Stimulated activated CD4-positive, alpha-beta T cell treated with anti-CD3 and anti-CD28 coated beads, Interleukin-4, amount 100 ng/mL, for 4 hours (primary cell): ENCODE results near the gene MYO15B.
"Not testable (repeated sequence)": the region's sequence is repeated elsewhere in the genome, so short reads cannot be mapped to it uniquely, and the experiment has no call there.

Experiments used
- DNase-seq, 2 experiments: peaks; one replicate each; pipeline ENCODE4 v3.0.0-alpha.2; 2020

Gene MYO15B

DNA sequence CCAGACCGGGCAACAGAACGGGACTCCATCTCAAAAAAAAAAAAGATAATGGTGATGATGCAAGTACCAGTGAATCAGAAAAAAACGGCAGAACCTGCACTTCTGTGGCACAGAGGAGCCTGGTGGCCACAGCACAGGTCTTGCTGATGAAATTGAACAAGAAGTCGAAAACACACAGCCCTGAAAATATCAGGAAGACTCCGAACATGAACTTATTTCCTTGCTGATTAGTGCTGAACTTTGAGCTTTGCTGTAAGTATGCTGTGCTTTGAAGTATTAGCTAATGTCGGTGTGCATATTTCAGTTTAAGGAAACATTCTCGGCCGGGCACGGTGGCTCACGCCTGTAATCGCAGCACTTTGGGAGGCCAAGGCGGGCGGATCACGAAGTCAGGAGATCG is 10.9 kb upstream of the MYO15B start:
- no peak for DNase-seq

DNA sequence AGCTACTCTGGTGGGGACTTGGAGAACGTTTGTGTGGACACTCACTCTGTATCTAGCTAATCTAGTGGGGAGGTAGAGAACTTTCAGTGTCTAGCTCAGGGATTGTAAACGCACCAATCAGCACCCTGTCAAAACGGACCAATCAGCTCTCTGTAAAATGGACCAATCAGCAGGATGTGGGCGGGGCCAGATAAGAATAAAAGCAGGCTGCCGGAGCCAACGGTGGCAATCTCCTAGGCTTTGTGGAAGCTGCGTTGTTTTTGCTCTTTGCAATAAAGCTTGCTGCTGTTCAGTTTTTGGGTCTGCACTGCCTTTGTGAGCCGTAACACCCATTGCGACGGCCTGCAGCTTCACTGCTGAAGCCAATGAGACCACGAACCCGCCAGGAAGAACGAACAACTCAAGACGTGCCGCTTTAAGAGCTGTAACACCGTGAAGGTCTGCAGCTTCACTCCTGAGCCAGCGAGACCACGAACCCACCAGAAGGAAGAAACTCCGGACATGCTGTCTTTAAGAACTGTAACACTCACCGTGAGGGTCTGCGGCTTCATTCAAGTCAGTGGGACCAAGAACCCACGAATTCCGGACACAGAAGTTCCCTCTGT is 6.4 kb upstream of the MYO15B start:
- DNase-seq, result peak; percentile 33 to 45

DNA sequence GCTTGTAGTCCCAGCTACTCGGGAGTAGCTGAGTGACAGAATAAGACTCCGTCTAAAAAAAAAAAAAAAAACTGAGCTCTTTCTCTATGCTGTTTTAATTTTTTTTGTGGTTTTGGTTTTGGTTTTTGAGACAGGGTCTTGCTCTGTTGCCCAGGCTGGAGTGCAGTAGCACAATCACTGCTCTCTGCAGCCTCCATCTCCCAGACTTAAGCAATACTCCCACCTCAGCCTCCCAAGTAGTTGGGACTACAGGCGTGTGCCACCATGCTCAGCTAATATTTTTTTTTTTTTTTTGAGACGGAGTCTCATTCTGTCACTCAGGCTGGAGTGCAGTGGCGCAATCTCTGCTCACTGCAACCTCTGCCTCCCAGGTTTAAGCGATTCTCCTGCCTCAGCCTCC is 4.4 kb upstream of the MYO15B start:
- DNase-seq, result not testable (repeated sequence)

DNA sequence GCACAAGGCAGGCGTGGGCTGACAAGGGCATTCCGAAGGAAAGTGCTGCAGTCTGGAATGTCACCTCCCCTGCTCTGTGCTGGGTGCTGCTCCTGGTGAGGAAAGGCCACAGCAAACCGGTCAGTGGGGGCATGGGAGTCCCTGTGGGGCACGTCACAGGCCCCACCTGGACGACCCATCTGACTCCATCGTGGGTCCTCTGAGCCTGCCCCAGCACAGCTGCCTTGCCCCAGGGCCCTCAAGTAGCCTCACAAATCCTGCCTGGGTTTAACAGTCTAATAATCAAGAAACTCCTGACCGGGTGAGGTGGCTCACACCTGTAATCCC is 2.8 kb upstream of the MYO15B start:
- DNase-seq, result no peak

DNA sequence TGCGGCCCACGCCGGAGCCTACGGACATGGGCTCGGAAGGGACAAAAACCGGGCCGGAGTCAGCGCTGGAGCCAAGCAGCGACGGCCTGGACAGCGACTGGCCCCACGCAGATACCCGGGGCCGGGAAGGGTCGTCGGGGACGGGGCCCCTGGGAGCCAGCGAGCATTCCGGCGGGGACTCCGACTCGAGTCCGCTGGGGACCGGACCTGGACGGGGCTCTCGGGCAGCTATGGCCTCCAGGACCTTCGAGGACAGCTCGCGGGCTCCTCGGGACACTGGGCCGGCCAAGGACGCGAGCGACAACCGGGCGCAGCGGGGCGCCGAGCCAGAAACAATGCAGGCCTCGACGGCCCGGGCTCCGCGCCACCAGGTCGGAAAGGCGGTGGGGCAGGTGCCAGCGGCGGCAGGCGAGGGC is 1.0 kb downstream of the MYO15B start:
- DNase-seq, result no peak

DNA sequence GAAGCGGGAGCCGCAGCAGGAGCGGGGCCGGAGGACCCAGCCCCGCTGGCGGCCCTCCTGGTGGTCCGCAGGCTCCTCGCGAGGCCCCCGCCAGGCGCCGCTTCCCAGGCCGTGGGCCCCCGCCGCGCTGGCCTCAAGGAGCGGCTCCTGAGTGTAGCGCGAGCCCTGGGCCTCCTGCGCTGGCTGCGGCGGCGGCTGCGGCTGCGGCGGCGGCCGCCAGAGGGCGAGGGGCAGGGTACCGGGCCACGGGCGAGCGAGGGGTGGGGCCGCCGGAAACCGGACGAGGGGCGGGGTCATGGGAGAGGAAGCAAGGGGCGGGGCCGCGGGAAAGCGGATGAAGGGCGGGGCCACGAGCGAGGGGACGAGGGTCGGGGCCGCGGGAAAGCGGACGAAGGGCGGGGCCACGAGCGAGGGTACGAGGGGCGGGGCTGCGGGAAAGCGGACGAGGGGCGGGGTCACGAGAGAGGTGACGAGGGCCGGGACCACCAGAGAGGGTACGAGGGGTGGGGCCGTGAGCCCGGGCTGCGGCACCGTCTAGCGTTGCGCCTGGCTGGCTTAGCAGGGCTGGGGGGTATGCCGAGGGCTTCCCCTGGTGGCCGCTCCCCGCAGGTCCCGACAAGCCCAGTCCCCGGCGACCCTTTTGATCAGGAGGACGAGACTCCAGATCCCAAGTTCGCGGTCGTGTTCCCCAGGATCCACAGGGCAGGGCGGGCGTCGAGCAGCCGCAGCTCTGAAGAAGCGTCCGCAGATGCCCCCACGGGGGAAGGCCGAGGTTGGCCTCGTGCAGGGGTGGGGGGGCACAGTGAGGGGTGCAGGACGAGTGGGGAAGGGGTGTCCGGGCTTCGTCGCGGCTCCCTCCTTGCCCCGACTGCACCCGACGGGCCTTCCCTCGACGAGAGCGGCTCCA is 1.7 kb downstream of the MYO15B start:
- DNase-seq, result peak; percentile 93 to 99

DNA sequence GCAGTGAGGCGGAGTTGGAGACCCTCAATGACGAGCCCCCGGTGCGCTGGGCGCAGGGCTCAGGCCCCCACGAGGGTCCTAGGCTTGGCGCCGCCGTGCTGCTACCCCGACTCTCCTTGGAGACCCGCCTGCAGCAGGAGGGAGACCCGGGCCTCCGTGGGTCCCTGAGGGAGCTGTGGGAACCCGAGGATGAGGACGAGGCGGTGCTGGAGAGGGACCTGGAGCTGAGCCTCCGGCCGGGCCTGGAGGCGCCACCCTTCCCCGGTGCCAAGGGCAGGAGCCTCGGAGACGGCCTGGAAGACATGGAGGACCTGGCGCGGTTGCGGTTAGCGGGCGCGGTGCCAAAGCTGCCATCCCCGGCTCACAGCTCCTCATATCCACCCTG is 2.3 kb downstream of the MYO15B start:
- DNase-seq, result no peak

DNA sequence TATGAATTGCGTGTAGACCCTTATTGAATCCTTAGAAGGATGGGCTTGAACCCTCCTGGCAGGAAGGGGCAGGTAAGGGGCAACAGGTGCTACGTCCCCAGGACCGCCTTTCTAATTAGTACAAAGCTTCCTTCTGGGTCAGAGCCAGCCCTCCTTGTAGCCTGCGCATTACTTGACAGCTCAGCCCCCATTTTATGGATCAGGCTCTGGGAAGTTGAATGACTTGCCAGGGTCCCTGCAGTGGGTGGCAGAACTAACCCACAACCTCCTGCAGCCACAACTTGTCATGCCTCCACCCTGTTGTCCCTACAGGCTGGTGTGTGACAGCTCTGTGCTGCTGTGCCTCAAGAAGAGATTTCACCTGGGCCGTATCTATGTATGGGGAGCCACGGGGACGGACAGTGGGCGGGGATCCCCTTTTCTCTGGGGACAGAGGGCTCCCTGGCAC is 2.7 kb downstream of the MYO15B start:
- no peak for DNase-seq

DNA sequence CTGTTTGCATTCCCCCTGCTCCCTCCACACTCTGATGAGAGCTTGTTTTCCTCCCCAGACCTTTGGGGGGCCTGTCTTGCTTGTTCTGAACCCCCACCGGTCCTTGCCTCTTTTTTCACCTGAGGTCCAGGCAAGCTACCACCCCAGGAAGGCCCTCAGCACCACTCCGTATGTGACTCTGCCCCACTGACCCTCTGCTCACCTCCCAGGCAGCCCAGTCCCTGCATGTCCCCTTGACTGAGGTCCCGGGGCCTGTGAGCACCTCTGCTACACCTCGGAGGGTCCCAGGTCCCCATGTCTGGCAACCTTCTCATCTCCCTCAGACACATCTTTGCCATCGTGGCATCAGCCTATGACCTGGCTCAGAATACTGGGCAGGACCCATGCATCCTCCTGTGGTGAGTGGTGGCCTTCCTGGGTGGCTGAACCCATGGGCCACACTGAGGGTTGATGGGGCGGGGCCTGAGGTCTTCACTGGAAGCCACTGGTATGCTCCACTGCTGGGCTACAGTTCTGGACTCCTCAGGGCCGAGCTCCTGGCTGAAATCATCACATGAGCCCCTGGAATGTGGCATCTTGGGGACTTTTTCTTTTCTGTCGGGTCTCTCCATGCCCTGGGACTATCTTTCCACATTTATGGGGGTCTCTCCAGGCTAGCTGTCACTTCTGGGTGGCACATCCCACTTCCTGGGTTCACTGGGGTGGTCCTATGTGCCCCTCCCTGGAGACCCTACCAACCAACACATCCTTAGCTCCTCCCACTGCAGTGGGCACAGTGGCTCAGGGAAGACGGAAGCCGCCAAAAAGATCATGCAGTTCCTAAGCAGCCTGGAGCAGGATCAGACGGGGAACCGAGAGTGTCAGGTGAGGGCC is 3.5 kb downstream of the MYO15B start:
- no peak for DNase-seq

DNA sequence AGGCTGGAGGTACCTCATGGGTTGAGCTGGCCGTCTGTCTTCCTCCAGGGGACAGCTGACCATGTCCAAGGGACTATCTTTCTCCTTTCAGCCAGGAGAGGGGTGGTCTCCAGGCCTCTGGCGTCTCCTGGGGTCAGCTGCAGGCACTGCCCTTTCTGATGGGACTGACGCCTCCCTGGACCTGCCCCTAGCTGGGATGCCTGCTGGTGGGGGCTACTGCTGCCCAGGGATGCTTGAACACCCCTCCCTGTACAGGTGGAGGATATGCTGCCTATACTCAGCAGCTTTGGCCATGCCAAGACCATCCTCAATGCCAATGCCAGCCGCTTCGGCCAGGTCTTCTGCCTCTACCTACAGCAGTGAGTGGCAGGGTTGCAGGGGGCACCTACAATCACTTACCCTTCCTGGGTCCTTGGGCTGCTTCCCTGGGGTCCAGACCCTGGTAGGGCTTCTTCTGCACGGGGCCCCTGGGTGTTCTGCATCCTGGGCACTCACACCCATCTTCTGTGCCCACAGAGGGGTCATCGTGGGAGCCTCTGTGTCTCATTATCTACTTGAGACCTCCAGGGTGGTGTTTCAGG is 4.2 kb downstream of the MYO15B start:
- DNase-seq, result no peak

DNA sequence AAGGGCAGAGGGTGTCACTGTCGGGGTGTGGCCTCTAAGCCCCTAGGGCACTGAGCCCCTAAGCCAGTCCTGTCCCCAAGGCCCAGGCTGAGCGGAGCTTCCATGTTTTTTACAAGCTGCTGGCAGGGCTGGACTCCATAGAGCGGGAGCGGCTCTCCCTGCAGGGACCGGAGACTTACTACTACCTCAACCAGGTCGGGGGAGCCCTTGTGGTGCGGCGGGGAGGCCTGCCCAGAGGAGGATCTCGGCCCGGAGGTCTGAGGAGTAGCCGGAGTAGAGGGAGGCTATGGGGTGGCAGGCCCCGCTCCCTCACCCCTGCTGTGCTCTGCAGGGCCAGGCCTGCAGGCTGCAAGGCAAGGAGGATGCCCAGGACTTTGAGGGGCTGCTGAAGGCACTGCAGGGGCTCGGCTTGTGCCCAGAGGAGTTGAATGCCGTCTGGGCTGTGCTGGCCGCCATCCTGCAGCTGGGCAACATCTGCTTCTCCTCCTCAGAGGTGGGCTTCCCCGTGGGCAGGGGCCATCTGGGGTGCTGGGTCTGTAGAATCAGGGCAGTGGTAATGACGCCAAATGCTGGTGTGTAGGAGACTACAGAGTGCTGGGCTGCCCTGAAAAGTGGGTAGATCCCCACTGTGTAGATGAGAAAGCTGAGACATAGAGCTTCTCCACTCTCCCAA is 4.9 kb downstream of the MYO15B start:
- no peak for DNase-seq

DNA sequence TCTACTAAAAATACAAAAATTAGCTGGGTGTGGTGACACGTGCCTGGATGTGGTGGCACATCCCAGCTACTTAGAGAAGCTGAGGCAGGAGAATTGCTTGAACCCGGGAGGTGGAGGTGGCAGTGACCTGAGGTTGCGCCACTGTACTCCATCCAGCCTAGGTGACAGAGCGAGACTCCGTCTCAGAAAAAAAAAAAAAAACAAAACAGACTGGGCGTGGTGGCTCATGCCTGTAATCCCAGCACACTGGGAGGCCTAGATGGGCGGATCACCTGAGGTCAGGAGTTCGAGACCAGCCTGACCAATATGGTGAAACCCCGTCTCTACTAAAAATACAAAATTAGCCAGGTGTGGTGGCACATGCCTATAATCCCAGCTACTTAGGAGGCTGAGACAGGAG is 5.8 kb downstream of the MYO15B start:
- not testable (repeated sequence) for DNase-seq

DNA sequence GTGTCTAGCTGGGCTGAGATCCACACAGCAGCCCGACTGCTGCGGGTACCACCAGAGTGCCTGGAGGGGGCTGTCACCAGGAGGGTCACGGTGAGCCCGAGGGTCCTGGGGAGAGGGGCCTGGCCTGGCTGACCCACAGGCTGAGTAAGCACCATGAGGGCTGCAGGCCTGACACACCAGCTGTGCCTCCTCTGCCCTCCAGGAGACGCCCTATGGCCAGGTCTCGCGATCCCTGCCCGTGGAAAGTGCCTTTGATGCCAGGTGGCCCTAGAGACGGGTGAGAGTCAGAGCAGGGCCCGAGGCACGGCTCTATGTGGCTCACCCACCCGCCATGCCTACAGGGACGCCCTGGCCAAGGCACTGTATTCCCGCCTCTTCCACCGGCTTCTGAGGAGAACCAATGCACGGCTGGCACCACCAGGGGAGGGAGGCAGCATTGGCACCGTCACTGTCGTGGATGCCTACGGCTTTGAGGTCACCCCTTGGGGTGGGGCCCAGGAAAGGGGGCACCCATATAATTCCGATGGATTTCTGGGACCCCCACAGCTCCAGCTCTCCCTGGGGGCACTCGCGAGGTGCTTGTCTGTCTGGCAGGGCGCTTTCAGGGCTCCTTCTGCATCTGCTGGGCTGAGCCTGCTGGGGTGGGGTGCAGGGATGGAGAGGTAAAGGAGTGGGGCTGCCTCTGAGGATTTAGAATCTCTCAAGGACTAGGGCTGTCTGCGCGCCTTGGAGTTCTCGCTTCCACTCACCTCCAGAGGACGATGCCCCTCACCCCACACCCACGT is 7.1 kb downstream of the MYO15B start:
- DNase-seq, result no peak

DNA sequence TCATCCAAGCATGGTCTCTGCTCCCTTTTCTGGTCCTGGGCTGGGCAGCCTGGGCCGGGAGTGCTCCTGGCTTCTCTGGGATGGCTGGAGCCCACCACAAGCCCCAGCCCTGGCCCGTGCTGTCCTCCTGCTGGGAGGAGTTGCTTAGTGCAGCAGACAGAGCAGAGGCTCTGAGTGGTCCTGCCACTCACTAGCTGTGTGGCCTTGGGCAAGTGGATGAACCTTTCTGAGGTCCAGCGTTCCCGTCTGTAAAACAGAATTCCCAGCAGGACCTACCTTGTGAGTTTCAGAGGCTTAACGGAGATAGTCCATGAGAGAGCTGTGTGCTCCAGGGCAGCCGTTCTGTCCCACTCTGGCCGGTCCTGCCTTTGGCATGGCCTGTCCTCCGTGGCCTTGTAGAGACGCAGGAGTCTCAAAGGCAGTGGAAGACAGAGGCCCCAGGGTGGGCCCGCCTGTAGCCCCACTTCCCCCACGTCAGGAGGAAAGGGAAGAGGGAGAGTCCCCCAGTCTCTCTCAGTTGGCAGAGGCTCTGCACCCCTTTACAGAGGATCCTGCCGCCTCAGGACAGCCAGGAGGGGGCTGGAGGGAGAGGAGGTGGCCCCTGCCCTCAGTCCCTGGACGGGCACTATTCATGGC is 7.8 kb downstream of the MYO15B start:
- no peak for DNase-seq

DNA sequence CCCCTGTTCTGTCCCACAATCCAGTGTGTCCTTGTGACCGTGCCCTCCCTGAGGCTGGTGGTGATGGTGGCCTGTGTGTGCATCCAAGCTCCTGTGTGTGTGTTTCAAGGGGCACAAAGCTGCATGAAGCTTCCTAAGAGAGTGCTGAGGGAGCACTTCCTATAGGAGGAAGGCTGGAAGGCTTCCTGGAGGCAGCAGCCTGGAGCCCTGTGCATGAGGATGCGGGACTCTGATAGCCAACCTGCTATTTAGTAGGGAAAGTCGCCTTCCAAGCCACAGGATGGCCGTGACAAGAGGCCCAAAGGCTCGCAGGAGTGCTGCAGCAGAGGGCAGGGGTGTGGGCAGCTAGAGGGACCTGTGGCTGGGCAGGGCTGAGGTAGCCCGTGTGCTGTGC is 8.3 kb downstream of the MYO15B start:
- no peak for DNase-seq

DNA sequence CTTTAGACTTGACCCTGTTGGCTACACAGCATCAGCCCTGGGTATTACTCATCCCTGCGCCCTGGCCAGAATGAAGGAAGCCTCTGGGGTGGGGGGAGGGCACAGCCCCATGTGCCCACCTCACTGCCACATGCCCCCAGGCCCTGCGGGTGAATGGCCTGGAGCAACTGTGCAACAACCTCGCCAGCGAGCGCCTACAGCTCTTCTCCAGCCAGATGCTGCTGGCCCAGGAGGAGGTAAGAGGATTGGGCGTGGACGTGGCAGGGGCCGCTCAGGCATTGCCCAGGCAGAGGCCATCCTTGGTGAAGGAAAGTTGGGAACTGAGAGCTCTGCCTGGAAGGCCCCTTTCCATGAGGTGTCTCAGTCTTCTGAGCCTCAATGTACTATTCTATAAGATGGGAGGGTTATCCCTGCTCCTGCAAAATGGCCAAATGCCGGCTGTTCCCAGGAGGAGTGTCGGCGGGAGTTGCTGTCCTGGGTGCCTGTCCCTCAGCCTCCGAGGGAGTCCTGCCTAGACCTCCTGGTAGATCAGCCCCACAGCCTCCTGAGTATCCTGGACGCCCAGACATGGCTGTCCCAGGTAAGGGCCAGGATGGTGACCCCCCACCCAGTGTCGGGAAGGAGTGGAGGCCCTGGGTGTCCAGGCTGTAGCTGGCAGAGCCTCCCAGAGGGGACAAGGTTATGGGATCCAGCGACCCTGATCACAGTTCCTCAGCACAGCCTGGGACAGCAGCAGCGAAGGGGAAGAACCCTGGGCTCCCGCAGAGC is 8.9 kb downstream of the MYO15B start:
- no peak for DNase-seq

DNA sequence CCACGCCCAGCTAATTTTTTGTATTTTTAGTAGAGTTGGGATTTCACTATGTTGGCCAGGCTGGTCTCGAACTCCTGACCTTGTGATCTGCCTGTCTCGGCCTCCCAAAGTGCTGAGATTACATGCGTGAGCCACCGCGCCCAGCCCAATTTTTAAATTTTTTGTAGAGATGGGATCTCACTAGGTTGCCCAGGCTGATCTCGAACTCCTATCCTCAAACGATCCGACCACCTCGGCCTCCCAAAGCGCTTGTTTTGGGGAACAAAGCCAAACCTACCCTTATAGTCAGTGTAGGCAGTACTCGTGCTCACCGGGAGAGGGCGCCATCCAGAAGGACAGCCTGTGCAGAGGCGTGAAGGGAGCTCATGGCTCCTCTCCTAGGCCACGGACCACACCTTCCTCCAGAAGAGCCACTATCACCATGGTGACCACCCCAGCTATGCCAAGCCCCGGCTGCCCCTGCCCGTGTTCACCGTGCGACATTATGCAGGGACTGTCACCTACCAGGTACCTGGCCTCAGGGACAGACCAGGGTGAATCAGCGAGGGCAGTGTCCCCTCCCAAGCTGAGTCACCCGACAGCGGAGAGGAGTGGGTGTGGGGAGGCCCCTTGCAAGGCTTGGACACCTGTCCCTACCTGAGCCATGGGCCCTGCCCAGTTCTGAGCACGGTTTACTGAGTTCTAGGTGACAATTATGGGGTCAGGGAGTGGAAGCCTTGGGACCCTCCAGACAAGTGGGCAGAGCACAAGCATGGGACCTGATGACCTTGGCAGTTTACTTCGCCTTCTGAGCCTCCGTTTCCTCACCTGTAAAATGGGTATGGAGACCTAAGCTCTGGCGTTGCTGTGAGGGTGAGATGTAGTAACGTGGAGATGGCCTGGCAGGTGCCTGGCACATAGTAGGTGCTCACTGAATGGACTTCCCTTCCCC is 13.7 kb downstream of the MYO15B start:
- DNase-seq, result peak; percentile 34 to 53

DNA sequence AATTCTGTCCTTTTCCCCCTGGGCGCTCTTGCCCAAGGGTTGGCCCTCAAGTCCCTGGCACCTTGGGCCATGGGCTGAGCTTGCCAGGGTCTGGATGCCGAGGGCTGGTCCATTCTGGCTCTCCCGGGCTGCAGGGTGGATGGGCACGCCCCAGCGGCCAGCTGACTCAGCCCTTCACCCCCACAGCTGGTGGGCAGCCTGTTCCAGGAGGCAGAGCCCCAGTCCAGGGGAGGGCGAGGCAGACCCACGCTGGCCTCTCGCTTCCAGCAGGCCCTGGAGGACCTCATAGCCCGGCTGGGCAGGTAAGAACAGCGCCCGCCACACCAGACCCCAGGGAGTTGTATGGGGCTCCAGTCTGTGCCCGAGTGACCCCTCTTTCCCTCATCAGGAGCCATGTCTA is 15.0 kb downstream of the MYO15B start:
- DNase-seq, result no peak

DNA sequence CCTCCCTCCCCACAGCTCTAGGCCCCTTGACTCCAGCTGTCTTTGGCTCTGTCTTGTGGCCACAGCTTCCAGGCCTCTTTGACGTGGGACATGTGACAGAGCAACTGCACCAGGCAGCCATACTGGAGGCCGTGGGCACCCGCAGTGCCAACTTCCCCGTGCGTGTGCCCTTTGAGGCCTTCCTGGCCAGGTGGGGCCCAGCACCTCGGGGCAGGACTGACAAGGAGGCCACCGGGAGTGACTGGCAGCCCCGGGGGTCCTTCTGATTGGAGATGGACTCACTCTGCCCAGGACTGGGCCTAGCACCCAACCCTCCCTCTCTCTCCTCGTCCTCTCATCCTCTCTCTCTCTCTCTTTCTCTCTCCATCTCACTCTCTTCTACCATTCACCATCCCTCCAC is 15.5 kb downstream of the MYO15B start:
- no peak for DNase-seq
